OCI-LY3 (cell line): ENCODE data around the gene DUSP21.

ENCODE experiments used
- CTCF ChIP-seq: fragments of 200-600, 300-600 bp; sonication (generic); IDR thresholded peaks from 2 replicates; pipeline ENCODE4 v1.5.1; 2014; ENCODE audit warnings: antibody characterized with exemption, low read length, low read depth
- EZH2phosphoT487 ChIP-seq: fragments of 200-600 bp; shearing (Covaris generic); IDR thresholded peaks from 2 replicates; pipeline ENCODE4 v1.6.1; 2018; ENCODE audit warnings: antibody characterized with exemption, mixed run types, low read depth

- TF ChIP-seq CTCF (no peak), EZH2phosphoT487 (no peak)
Observed at GRCh38 chrX:44829832-44830231, 14.0 kb upstream of the DUSP21 start.
